WTC11 (cell line): ENCODE data around the gene TRPC4AP.
"Not testable (repeated sequence)": the region's sequence is repeated elsewhere in the genome, so short reads cannot be mapped to it uniquely, and the experiment has no call there.

Experiments
- CTCF ChIP-seq: fragments of 200-600 bp; IDR thresholded peaks from 2 replicates; pipeline ENCODE4 v1.8.0; 2022; ENCODE audit warnings: antibody characterized with exemption
- E2F5 ChIP-seq: sonication (generic); formaldehyde crosslinking; IDR thresholded peaks from 2 replicates; pipeline ENCODE4 v1.8.1; 2022; ENCODE audit warnings: mild to moderate bottlenecking, moderate library complexity, missing genetic modification reagents
- ETV6 ChIP-seq: sonication (generic); formaldehyde crosslinking; IDR thresholded peaks from 2 replicates; pipeline ENCODE4 v1.8.1; 2022; ENCODE audit warnings: mild to moderate bottlenecking, missing genetic modification reagents
- FOXP1 ChIP-seq: sonication (generic); formaldehyde crosslinking; IDR thresholded peaks from 2 replicates; pipeline ENCODE4 v1.8.0; 2022; ENCODE audit warnings: missing genetic modification reagents, mild to moderate bottlenecking, moderate library complexity, borderline replicate concordance
- JUN ChIP-seq: sonication (generic); formaldehyde crosslinking; IDR thresholded peaks from 2 replicates; pipeline ENCODE4 v1.8.0; 2023; ENCODE audit warnings: mild to moderate bottlenecking, missing genetic modification reagents
- MYBL2 ChIP-seq: sonication (generic); formaldehyde crosslinking; IDR thresholded peaks from 2 replicates; pipeline ENCODE4 v1.8.1; 2023; ENCODE audit warnings: mild to moderate bottlenecking, moderate library complexity, missing genetic modification reagents
- NR1H2 ChIP-seq: sonication (generic); formaldehyde crosslinking; IDR thresholded peaks from 2 replicates; pipeline ENCODE4 v1.9.0; 2021; ENCODE audit warnings: mild to moderate bottlenecking, moderate library complexity, missing genetic modification reagents
- SP1 ChIP-seq: sonication (generic); formaldehyde crosslinking; conservative IDR thresholded peaks from 2 replicates; pipeline ENCODE4 v1.8.1; 2022; ENCODE audit warnings: missing genetic modification reagents
- ZNF512 ChIP-seq: sonication (generic); formaldehyde crosslinking; IDR thresholded peaks from 2 replicates; pipeline ENCODE4 v1.8.1; 2022; ENCODE audit warnings: missing genetic modification reagents, borderline replicate concordance
- TF ChIP-seq, protein P1 (sequence below): sonication (generic); formaldehyde crosslinking; IDR thresholded peaks from 2 replicates; pipeline ENCODE4 v1.8.0; 2022; ENCODE audit warnings: mild to moderate bottlenecking, missing genetic modification reagents
- TF ChIP-seq, protein P2 (sequence below): fragments of 250-450 bp; sonication (Bioruptor Pico); IDR thresholded peaks from 2 replicates; pipeline ENCODE4 v1.9.0; 2021; ENCODE audit warnings: moderate library complexity, mild to moderate bottlenecking, inconsistent platforms, borderline replicate concordance
- TF ChIP-seq, protein P3 (sequence below): sonication (generic); formaldehyde crosslinking; IDR thresholded peaks from 2 replicates; pipeline ENCODE4 v1.8.0; 2022; ENCODE audit warnings: mild to moderate bottlenecking, missing genetic modification reagents
- TF ChIP-seq, protein P4 (sequence below): sonication (generic); formaldehyde crosslinking; IDR thresholded peaks from 2 replicates; pipeline ENCODE4 v1.8.0; 2022; ENCODE audit warnings: mild to moderate bottlenecking, missing genetic modification reagents
- TF ChIP-seq, protein P5 (sequence below): sonication (generic); formaldehyde crosslinking; conservative IDR thresholded peaks from 2 replicates; pipeline ENCODE4 v1.8.1; 2022; ENCODE audit warnings: mild to moderate bottlenecking, missing genetic modification reagents

- not testable (repeated sequence) for TF ChIP-seq CTCF; ETV6 (CRISPR knock-in tag); E2F5; MYBL2 (CRISPR knock-in tag); FOXP1 (CRISPR knock-in tag); SP1; NR1H2 (CRISPR knock-in tag); ZNF512; JUN
- TF ChIP-seq, protein P1, sequence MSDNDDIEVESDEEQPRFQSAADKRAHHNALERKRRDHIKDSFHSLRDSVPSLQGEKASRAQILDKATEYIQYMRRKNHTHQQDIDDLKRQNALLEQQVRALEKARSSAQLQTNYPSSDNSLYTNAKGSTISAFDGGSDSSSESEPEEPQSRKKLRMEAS, result not testable (repeated sequence)
- TF ChIP-seq, protein P2, sequence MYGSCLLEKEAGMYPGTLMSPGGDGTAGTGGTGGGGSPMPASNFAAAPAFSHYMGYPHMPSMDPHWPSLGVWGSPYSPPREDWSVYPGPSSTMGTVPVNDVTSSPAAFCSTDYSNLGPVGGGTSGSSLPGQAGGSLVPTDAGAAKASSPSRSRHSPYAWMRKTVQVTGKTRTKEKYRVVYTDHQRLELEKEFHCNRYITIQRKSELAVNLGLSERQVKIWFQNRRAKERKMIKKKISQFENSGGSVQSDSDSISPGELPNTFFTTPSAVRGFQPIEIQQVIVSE, result not testable (repeated sequence)
- TF ChIP-seq, protein P3, sequence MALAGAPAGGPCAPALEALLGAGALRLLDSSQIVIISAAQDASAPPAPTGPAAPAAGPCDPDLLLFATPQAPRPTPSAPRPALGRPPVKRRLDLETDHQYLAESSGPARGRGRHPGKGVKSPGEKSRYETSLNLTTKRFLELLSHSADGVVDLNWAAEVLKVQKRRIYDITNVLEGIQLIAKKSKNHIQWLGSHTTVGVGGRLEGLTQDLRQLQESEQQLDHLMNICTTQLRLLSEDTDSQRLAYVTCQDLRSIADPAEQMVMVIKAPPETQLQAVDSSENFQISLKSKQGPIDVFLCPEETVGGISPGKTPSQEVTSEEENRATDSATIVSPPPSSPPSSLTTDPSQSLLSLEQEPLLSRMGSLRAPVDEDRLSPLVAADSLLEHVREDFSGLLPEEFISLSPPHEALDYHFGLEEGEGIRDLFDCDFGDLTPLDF (CRISPR knock-in tag), result not testable (repeated sequence)
- TF ChIP-seq, protein P4, sequence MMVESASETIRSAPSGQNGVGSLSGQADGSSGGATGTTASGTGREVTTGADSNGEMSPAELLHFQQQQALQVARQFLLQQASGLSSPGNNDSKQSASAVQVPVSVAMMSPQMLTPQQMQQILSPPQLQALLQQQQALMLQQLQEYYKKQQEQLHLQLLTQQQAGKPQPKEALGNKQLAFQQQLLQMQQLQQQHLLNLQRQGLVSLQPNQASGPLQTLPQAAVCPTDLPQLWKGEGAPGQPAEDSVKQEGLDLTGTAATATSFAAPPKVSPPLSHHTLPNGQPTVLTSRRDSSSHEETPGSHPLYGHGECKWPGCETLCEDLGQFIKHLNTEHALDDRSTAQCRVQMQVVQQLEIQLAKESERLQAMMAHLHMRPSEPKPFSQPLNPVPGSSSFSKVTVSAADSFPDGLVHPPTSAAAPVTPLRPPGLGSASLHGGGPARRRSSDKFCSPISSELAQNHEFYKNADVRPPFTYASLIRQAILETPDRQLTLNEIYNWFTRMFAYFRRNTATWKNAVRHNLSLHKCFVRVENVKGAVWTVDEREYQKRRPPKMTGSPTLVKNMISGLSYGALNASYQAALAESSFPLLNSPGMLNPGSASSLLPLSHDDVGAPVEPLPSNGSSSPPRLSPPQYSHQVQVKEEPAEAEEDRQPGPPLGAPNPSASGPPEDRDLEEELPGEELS, result not testable (repeated sequence)
- TF ChIP-seq, protein P5, sequence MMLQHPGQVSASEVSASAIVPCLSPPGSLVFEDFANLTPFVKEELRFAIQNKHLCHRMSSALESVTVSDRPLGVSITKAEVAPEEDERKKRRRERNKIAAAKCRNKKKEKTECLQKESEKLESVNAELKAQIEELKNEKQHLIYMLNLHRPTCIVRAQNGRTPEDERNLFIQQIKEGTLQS (CRISPR knock-in tag), result not testable (repeated sequence)
Measured at GRCh38 chr20:35052616-35053015, 40.0 kb downstream of the TRPC4AP start.
